ENCODE measurements around the gene PRPH.
"Not testable (repeated sequence)": the region's sequence is repeated elsewhere in the genome, so short reads cannot be mapped to it uniquely, and the experiment has no call there.

The PRPH gene

DNA sequence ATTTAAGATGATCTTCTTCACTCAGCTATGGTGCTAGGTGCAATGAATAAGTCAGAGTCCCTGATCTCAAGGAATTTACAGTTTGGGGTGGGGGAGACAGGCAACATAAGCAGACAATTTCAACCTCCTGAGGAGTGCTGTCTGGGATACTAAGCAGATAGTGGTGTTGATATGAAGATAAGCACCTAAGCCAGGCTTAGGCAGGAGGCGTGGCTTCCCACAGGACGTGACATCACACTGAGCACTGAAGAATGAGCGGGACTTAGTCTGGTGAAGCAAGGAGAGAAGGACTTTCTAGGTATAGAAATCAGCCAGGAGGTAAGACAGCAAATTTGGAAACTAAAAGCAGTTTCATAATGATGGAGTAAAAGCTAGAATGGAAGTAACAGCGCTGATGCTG, 6.8 kb downstream of the PRPH start:
- DNase-seq = no peak

- no peak for DNase-seq
These were observed 9.2 kb downstream of the PRPH start for GRCh38 chr12:49304161-49304560.

DNA sequence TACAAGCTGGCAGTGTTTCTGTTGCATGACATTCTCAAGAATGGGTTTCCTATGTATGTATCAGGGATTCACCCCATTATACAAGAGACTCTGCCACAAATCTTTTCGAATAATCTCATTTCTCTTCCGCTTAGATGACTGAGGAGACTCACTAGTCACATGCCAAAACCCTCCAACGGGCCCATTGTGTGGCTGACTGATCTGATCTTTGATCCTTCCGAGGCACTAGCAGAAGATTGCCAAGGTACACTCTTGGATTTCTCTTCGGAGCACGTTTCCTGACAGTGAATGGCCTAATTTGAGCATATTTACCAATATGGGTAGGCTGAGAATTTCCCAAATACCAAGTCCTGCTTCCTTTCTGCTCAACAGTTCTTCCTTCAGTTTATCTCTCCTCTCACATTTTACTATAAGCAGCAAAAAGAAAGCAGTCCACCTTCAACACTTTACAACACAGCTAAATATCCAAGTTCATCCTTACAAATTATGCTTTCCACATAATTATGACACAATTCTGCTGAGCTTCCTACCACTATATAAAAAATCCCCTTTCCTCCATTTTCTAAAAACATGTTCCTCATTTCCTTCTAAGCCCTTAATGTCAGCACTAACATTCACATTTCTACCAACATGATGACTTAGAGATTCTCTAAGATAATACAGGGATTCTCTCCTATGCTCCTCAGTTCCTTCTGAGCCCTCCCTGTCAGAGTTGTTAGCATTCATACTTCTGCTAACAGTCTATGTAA, 11.0 kb downstream of the PRPH start:
- no peak for DNase-seq

GRCh38 chr12:49309386-49309785, 14.4 kb downstream of the PRPH start:
- no peak for DNase-seq

DNA sequence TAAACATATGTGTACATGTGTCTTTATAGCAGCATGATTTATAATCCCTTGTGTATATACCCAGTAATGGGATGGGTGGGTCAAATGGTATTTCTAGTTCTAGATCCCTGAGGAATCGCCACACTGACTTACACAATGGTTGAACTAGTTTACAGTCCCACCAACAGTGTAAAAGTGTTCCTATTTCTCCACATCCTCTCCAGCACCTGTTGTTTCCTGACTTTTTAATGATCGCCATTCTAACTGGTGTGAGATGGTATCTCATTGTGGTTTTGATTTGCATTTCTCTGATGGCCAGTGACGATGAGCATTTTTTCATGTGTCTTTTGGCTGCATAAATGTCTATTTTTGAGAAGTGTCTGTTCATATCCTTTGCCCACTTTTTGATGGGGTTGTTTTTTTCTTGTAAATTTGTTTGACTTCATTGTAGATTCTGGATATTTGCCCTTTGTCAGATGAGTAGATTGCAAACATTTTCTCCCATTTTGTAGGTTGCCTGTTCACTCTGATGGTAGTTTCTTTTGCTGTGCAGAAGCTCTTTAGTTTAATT, 15.6 kb downstream of the PRPH start:
- not testable (repeated sequence) for DNase-seq

- DNase-seq = no peak
These were observed 19.9 kb downstream of the PRPH start for GRCh38 chr12:49314811-49315210.

DNA sequence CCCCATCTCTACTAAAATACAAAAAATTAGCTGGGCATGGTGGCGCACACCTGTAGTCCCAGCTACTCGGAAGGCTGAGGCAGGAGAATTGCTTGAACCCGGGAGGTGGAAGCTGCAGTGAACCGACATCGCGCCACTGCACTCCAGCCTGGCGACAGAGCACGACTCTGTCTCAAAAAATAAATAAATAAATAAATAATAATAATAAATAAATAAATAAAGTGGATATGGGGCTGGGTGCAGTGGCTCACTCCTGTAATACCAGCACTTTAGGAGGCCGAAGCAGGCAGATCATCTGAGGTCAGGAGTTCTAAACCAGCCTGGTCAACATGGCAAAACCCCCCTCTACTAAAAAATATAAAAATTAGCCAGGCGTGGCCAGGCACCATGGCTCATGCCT, 22.2 kb downstream of the PRPH start:
- not testable (repeated sequence) for DNase-seq

- DNase-seq = not testable (repeated sequence)
These were observed 25.6 kb downstream of the PRPH start for GRCh38 chr12:49320411-49321103.

GRCh38 chr12:49322367-49322707, 27.4 kb downstream of the PRPH start:
- DNase-seq = no peak

- peak; percentile 96 for DNase-seq
These were observed 28.0 kb downstream of the PRPH start, which contains the start of gene TROAP for GRCh38 chr12:49322708-49323523. Gene TROAP, plus strand, starts transcription at chr12:49323255. Its CDS starts 354 bp downstream, at chr12:49323609.

- no peak for DNase-seq
These were observed 28.7 kb downstream of the PRPH start for GRCh38 chr12:49323524-49324097.

- no peak for DNase-seq
These were observed 30.7 kb downstream of the PRPH start for GRCh38 chr12:49325606-49326005.

GRCh38 chr12:49327368-49327767, 32.4 kb downstream of the PRPH start:
- DNase-seq = no peak

GRCh38 chr12:49327887-49328286, 32.9 kb downstream of the PRPH start:
- DNase-seq = no peak

- no peak for DNase-seq
These were observed 33.9 kb downstream of the PRPH start for GRCh38 chr12:49328816-49329215.

- no peak for DNase-seq
These were observed 35.2 kb downstream of the PRPH start for GRCh38 chr12:49330032-49330619.

- no peak for DNase-seq
These were observed 35.9 kb downstream of the PRPH start for GRCh38 chr12:49330631-49331379.

GRCh38 chr12:49331380-49332222, 36.7 kb downstream of the PRPH start:
- no peak for DNase-seq

GRCh38 chr12:49332441-49332861, 37.5 kb downstream of the PRPH start:
- DNase-seq = no peak

DNA sequence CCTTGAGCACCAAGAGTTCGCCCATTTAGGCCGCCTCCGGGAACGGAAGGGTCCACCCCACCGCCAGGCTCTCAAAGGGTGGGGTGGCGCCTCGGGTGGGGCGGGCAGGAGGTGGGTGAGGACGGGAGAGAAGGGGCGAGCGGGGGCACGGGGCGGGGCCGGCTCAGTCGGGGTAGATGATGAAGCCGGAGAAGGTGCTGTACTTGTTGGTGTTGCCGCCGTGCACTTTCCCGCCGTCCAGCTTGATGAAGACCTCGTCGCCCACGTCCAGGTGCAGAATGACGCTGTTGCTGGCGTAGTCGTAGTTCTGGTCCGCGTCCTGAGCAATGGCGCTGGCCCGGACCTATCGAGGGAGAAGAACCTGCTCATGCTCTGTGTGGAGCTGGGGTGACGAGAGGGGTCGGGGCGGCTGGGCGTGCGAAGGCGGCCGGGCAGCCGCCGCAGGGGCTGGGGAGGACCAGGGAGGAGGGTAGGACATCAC, 38.0 kb downstream of the PRPH start:
- DNase-seq = no peak

DNA sequence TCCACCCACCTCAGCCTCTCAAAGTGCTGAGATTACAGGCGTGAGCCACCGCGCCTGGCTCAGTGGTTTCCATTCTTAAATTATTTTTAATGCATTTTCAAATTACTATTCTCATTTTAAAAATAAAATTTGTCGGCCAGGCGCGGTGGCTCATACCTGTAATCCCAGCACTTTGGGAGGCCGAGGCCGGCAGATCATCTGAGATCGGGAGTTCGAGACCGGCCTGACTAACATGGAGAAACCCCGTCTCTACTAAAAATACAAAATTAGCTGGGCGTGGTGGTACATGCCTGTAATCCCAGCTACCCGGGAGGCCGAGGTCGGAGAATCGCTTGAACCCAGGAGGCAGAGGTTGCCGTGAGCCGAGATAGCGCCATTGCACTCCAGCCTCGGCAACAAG, 38.8 kb downstream of the PRPH start:
- not testable (repeated sequence) for DNase-seq

Data from activated effector memory CD4-positive, alpha-beta T cell treated with Interleukin-2 at 50 U/mL for 16 hours (primary cell).